ENCODE results near the gene ZBTB8A. TPM values are rescaled to one million over a fixed set of nuclear protein-coding genes. Genes with fewer than 3 reads are reported as not detected.

ZBTB8A gene
- total and polyA plus RNA-seq, 2 of the 13 experiments (the other 11 are each of a cell fraction or from before 2014, with no cell fraction given) = 1.3 to 3.7 TPM

DNA sequence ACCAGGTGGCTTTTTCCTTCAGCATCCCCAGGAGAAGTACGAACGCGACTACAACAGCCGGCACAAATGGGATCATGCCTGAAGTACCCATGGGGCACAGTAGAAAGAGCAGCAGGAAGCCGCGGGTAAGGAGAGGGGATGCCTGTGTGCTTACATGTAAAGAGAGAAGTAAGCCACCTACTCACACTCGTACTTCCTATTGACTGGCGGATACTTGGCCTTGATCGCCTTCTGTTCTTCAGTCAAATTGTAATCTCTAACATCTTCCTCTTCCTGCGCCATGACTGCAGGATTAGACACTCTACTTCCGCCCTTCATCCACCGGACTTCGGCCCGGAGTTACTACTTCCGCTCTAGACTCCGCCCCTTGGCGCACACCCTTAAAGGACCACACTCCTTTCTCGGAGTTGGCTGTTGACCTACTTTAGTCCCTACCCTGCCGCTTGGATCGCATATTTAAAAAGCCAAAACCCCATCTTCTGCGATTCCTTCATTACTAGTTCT, 111.1 kb downstream of the ZBTB8A start, which contains the start of gene ZBTB8OS (continued):
- TF ChIP-seq, protein P1, sequence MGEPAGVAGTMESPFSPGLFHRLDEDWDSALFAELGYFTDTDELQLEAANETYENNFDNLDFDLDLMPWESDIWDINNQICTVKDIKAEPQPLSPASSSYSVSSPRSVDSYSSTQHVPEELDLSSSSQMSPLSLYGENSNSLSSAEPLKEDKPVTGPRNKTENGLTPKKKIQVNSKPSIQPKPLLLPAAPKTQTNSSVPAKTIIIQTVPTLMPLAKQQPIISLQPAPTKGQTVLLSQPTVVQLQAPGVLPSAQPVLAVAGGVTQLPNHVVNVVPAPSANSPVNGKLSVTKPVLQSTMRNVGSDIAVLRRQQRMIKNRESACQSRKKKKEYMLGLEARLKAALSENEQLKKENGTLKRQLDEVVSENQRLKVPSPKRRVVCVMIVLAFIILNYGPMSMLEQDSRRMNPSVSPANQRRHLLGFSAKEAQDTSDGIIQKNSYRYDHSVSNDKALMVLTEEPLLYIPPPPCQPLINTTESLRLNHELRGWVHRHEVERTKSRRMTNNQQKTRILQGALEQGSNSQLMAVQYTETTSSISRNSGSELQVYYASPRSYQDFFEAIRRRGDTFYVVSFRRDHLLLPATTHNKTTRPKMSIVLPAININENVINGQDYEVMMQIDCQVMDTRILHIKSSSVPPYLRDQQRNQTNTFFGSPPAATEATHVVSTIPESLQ (CRISPR knock-in tag; conservative IDR thresholded peaks at IDR 0.05) = no peak
- TF ChIP-seq ZNF543 (CRISPR knock-in tag; IDR thresholded peaks at IDR 0.05) (no peak), CBX1 (IDR thresholded peaks at IDR 0.05; ENCODE audit: low read depth) (peak; percentile 26), RBAK (CRISPR knock-in tag; IDR thresholded peaks at IDR 0.05) (no peak), ZNF567 (CRISPR knock-in tag; IDR thresholded peaks at IDR 0.05; ENCODE audit: borderline replicate concordance) (no peak), PHF21A (CRISPR knock-in tag; IDR thresholded peaks at IDR 0.05) (0 out of 2 replicates have a peak, but pooled peaks have one; percentile 7), ZNF431 (CRISPR knock-in tag; IDR thresholded peaks at IDR 0.05; ENCODE audit: borderline replicate concordance, low read depth) (0 out of 2 replicates have a peak, but pooled peaks have one; percentile 50), ZFP36L1 (CRISPR knock-in tag; IDR thresholded peaks at IDR 0.05) (no peak), HMGA1 (CRISPR knock-in tag; conservative IDR thresholded peaks at IDR 0.05) (no peak), NONO (IDR thresholded peaks at IDR 0.05) (no peak), NONO (CRISPR knock-in tag; conservative IDR thresholded peaks at IDR 0.05) (no peak), ZBTB7A (CRISPR knock-in tag; IDR thresholded peaks at IDR 0.05) (no peak), ZMYM2 (CRISPR knock-in tag; IDR thresholded peaks at IDR 0.05) (no peak), RAD21 (CRISPR knock-in tag; IDR thresholded peaks at IDR 0.05) (no peak), IRF2 (CRISPR knock-in tag; IDR thresholded peaks at IDR 0.05) (peak; percentile 42; the same call in 1 of the 2 replicates), SNRNP70 (IDR thresholded peaks at IDR 0.05; ENCODE audit: low read depth, low read length) (no peak), SP1 (IDR thresholded peaks at IDR 0.05) (no peak), SP1 (CRISPR knock-in tag; IDR thresholded peaks at IDR 0.05) (peak; percentile 97)
- TF ChIP-seq, protein P2, sequence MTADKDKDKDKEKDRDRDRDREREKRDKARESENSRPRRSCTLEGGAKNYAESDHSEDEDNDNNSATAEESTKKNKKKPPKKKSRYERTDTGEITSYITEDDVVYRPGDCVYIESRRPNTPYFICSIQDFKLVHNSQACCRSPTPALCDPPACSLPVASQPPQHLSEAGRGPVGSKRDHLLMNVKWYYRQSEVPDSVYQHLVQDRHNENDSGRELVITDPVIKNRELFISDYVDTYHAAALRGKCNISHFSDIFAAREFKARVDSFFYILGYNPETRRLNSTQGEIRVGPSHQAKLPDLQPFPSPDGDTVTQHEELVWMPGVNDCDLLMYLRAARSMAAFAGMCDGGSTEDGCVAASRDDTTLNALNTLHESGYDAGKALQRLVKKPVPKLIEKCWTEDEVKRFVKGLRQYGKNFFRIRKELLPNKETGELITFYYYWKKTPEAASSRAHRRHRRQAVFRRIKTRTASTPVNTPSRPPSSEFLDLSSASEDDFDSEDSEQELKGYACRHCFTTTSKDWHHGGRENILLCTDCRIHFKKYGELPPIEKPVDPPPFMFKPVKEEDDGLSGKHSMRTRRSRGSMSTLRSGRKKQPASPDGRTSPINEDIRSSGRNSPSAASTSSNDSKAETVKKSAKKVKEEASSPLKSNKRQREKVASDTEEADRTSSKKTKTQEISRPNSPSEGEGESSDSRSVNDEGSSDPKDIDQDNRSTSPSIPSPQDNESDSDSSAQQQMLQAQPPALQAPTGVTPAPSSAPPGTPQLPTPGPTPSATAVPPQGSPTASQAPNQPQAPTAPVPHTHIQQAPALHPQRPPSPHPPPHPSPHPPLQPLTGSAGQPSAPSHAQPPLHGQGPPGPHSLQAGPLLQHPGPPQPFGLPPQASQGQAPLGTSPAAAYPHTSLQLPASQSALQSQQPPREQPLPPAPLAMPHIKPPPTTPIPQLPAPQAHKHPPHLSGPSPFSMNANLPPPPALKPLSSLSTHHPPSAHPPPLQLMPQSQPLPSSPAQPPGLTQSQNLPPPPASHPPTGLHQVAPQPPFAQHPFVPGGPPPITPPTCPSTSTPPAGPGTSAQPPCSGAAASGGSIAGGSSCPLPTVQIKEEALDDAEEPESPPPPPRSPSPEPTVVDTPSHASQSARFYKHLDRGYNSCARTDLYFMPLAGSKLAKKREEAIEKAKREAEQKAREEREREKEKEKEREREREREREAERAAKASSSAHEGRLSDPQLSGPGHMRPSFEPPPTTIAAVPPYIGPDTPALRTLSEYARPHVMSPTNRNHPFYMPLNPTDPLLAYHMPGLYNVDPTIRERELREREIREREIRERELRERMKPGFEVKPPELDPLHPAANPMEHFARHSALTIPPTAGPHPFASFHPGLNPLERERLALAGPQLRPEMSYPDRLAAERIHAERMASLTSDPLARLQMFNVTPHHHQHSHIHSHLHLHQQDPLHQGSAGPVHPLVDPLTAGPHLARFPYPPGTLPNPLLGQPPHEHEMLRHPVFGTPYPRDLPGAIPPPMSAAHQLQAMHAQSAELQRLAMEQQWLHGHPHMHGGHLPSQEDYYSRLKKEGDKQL (CRISPR knock-in tag; IDR thresholded peaks at IDR 0.05; ENCODE audit: low read depth) = no peak
- TF ChIP-seq, protein P3, sequence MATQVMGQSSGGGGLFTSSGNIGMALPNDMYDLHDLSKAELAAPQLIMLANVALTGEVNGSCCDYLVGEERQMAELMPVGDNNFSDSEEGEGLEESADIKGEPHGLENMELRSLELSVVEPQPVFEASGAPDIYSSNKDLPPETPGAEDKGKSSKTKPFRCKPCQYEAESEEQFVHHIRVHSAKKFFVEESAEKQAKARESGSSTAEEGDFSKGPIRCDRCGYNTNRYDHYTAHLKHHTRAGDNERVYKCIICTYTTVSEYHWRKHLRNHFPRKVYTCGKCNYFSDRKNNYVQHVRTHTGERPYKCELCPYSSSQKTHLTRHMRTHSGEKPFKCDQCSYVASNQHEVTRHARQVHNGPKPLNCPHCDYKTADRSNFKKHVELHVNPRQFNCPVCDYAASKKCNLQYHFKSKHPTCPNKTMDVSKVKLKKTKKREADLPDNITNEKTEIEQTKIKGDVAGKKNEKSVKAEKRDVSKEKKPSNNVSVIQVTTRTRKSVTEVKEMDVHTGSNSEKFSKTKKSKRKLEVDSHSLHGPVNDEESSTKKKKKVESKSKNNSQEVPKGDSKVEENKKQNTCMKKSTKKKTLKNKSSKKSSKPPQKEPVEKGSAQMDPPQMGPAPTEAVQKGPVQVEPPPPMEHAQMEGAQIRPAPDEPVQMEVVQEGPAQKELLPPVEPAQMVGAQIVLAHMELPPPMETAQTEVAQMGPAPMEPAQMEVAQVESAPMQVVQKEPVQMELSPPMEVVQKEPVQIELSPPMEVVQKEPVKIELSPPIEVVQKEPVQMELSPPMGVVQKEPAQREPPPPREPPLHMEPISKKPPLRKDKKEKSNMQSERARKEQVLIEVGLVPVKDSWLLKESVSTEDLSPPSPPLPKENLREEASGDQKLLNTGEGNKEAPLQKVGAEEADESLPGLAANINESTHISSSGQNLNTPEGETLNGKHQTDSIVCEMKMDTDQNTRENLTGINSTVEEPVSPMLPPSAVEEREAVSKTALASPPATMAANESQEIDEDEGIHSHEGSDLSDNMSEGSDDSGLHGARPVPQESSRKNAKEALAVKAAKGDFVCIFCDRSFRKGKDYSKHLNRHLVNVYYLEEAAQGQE (IDR thresholded peaks at IDR 0.05; ENCODE audit: borderline replicate concordance in 1 of 2, low read depth in 1 of 2, low read length in 2 of 2) = no peak
- TF ChIP-seq, protein P4, sequence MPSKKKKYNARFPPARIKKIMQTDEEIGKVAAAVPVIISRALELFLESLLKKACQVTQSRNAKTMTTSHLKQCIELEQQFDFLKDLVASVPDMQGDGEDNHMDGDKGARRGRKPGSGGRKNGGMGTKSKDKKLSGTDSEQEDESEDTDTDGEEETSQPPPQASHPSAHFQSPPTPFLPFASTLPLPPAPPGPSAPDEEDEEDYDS (CRISPR knock-in tag; IDR thresholded peaks at IDR 0.05) = peak; percentile 61; the same call in 1 of the 2 replicates

All from HepG2 (cell line).